Neural cell (in vitro differentiated cells): ENCODE data around the gene PPP1R12C. TPM values are rescaled to one million over a fixed set of nuclear protein-coding genes. Genes with fewer than 3 reads are reported as not detected.

Source experiments
- H2AFZ ChIP-seq: fragments of 200-600, 300-800 bp; sonication (generic), shearing (Covaris generic); 2 replicates; pipeline ENCODE4 v1.6.0; 2014; ENCODE audit warnings: low read depth, mild to moderate bottlenecking, antibody characterized with exemption, low read length, moderate library complexity
- H3F3A ChIP-seq: fragments of 200-600 bp; shearing (Covaris generic); 2 replicates; pipeline ENCODE4 v1.6.1; 2016; ENCODE audit warnings: mild to moderate bottlenecking, moderate library complexity, mixed read lengths, antibody characterized with exemption, low read length; ENCODE audit not compliant: insufficient read depth, poor library complexity, severe bottlenecking
- H3K27ac ChIP-seq: fragments of 200-600, 300-800 bp; sonication (generic), shearing (Covaris generic); 2 replicates; pipeline ENCODE4 v1.5.1; 2014; ENCODE audit warnings: mild to moderate bottlenecking, low read length, moderate library complexity
- H3K27me3 ChIP-seq: fragments of 300-800, 200-600 bp; sonication (generic), shearing (Covaris generic); 2 replicates; pipeline ENCODE4 v1.6.0; 2014; ENCODE audit warnings: mild to moderate bottlenecking, low read depth, low read length, moderate library complexity; ENCODE audit not compliant: insufficient read depth
- H3K36me3 ChIP-seq: fragments of 300-800, 200-600 bp; sonication (generic), shearing (Covaris generic); 2 replicates; pipeline ENCODE4 v1.5.1; 2014; ENCODE audit warnings: mild to moderate bottlenecking, antibody characterized with exemption, low read length, moderate library complexity; ENCODE audit not compliant: insufficient read depth
- H3K4me2 ChIP-seq: fragments of 300-800, 200-600 bp; sonication (generic), shearing (Covaris generic); 2 replicates; pipeline ENCODE4 v1.6.0; 2014; ENCODE audit warnings: mild to moderate bottlenecking, low read length
- H3K4me3 ChIP-seq: fragments of 300-800, 200-600 bp; sonication (generic), shearing (Covaris generic); 2 replicates; pipeline ENCODE4 v1.5.1; 2014; ENCODE audit warnings: mild to moderate bottlenecking, low read length, moderate library complexity
- H3K79me2 ChIP-seq: fragments of 200-600 bp; shearing (Covaris generic); replicated peaks from 2 replicates; pipeline ENCODE4 v1.6.0; 2014; ENCODE audit warnings: mild to moderate bottlenecking, low read length, moderate library complexity; ENCODE audit not compliant: insufficient read depth
- H3K9ac ChIP-seq: fragments of 300-800, 200-600 bp; sonication (generic), shearing (Covaris generic); 2 replicates; pipeline ENCODE4 v1.6.1; 2016; ENCODE audit warnings: mild to moderate bottlenecking, low read length, mixed read lengths
- H3K9me2 ChIP-seq: fragments of 200-600 bp; shearing (Covaris generic); 2 replicates; pipeline ENCODE4 v1.6.1; 2016; ENCODE audit warnings: mild to moderate bottlenecking, low read length, mixed read lengths; ENCODE audit not compliant: insufficient read depth
- H3K9me3 ChIP-seq: fragments of 200-600, 300-800 bp; sonication (generic), shearing (Covaris generic); 2 replicates; pipeline ENCODE4 v1.6.1; 2016; ENCODE audit warnings: mild to moderate bottlenecking, mixed run types, low read length, moderate library complexity, mixed read lengths
- H4K20me1 ChIP-seq: fragments of 200-600 bp; shearing (Covaris generic); 2 replicates; pipeline ENCODE4 v1.6.1; 2016; ENCODE audit warnings: mild to moderate bottlenecking, mixed run types; ENCODE audit not compliant: insufficient read depth
- CTCF ChIP-seq: fragments of 450-650 bp; IDR thresholded peaks from 2 replicates; pipeline ENCODE4 v1.5.1; 2014; ENCODE audit warnings: antibody characterized with exemption, mild to moderate bottlenecking, moderate library complexity; ENCODE audit not compliant: poor library complexity, severe bottlenecking
- EP300 ChIP-seq: fragments of 450-650 bp; conservative IDR thresholded peaks from 2 replicates; pipeline ENCODE4 v1.6.1; 2014; ENCODE audit warnings: antibody characterized with exemption, mild to moderate bottlenecking, moderate library complexity; ENCODE audit not compliant: poor library complexity, severe bottlenecking
- EZH2 ChIP-seq: fragments of 200-600, 300-800 bp; shearing (Covaris generic), sonication (generic); IDR thresholded peaks from 2 replicates; pipeline ENCODE4 v1.6.1; 2014; ENCODE audit warnings: antibody characterized with exemption, low read length, borderline replicate concordance, mild to moderate bottlenecking; ENCODE audit not compliant: insufficient read depth, poor library complexity, severe bottlenecking
- MXI1 ChIP-seq: fragments of 450-650 bp; conservative IDR thresholded peaks from 2 replicates; pipeline ENCODE4 v1.6.1; 2014; ENCODE audit warnings: antibody characterized with exemption, mild to moderate bottlenecking; ENCODE audit not compliant: poor library complexity, severe bottlenecking
- POLR2AphosphoS5 ChIP-seq: IDR thresholded peaks from 2 replicates; pipeline ENCODE4 v1.6.1; 2012
- RAD21 ChIP-seq: fragments of 450-650 bp; conservative IDR thresholded peaks from 2 replicates; pipeline ENCODE4 v1.6.1; 2014; ENCODE audit warnings: antibody characterized with exemption, mild to moderate bottlenecking, moderate library complexity
- REST ChIP-seq: IDR thresholded peaks from 2 replicates; pipeline ENCODE4 v1.6.1; 2012; ENCODE audit warnings: borderline replicate concordance
- SMC3 ChIP-seq: fragments of 450-650 bp; conservative IDR thresholded peaks from 2 replicates; pipeline ENCODE4 v1.6.1; 2014; ENCODE audit warnings: antibody characterized with exemption, mild to moderate bottlenecking, moderate library complexity; ENCODE audit not compliant: poor library complexity
- TAF1 ChIP-seq: IDR thresholded peaks from 2 replicates; pipeline ENCODE4 v1.6.1; 2012; ENCODE audit warnings: low read depth
- polyA plus RNA-seq: library from polyadenylated mRNA; depleted of rRNA; stranded (reverse); fragments of >200 nt; gene quantifications from 2 replicates; pipeline ENCODE4 v1.2.3, GENCODE V29; 2014

Gene PPP1R12C
- polyA plus RNA-seq, 1 donor from 2014 or later = 109 TPM

DNA sequence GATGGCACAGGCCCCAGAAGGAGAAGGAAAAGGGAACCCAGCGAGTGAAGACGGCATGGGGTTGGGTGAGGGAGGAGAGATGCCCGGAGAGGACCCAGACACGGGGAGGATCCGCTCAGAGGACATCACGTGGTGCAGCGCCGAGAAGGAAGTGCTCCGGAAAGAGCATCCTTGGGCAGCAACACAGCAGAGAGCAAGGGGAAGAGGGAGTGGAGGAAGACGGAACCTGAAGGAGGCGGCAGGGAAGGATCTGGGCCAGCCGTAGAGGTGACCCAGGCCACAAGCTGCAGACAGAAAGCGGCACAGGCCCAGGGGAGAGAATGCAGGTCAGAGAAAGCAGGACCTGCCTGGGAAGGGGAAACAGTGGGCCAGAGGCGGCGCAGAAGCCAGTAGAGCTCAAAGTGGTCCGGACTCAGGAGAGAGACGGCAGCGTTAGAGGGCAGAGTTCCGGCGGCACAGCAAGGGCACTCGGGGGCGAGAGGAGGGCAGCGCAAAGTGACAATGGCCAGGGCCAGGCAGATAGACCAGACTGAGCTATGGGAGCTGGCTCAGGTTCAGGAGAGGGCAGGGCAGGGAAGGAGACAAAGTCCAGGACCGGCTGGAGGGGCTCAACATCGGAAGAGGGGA is 1.1 kb downstream of the PPP1R12C start:
- Histone ChIP-seq H3K4me3 (peak overlapping the region; percentile 85), H3K9ac (peak overlapping the region; percentile 81), H3K79me2 (peaks cover 46% of the 10 kb centered on the region), H3F3A (no peaks in the 10 kb centered on the region), H3K27me3 (no peaks in the 10 kb centered on the region), H3K36me3 (no peaks in the 10 kb centered on the region), H3K4me2 (peak overlapping the region; percentile 91), H3K9me3 (no peaks in the 10 kb centered on the region), H3K9me2 (no peaks in the 10 kb centered on the region), H4K20me1 (peaks cover 9% of the 10 kb centered on the region), H2AFZ (no peak overlapping the region), H3K27ac (peak overlapping the region; percentile 65)
- TF ChIP-seq MXI1 = peak; percentile 24
- no peak for TF ChIP-seq TAF1

DNA sequence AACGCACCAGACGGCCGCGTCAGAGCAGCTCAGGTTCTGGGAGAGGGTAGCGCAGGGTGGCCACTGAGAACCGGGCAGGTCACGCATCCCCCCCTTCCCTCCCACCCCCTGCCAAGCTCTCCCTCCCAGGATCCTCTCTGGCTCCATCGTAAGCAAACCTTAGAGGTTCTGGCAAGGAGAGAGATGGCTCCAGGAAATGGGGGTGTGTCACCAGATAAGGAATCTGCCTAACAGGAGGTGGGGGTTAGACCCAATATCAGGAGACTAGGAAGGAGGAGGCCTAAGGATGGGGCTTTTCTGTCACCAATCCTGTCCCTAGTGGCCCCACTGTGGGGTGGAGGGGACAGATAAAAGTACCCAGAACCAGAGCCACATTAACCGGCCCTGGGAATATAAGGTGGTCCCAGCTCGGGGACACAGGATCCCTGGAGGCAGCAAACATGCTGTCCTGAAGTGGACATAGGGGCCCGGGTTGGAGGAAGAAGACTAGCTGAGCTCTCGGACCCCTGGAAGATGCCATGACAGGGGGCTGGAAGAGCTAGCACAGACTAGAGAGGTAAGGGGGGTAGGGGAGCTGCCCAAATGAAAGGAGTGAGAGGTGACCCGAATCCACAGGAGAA is 1.9 kb downstream of the PPP1R12C start:
- Histone ChIP-seq H3K27me3 (no peaks in the 10 kb centered on the region), H3K4me3 (peak overlapping the region; percentile 85), H3K9ac (peak overlapping the region; percentile 81), H3K4me2 (peak overlapping the region; percentile 91), H3K36me3 (no peaks in the 10 kb centered on the region), H2AFZ (no peak overlapping the region), H3F3A (no peaks in the 10 kb centered on the region), H3K9me2 (no peaks in the 10 kb centered on the region), H3K79me2 (peaks cover 46% of the 10 kb centered on the region), H3K27ac (no peak overlapping the region), H4K20me1 (peaks cover 9% of the 10 kb centered on the region), H3K9me3 (no peaks in the 10 kb centered on the region)
- no peak for TF ChIP-seq REST
- no peak for TF ChIP-seq MXI1
- no peak for TF ChIP-seq RAD21
- TF ChIP-seq SMC3 = no peak
- TF ChIP-seq POLR2AphosphoS5 = no peak
- no peak for TF ChIP-seq TAF1
- TF ChIP-seq CTCF = no peak
- TF ChIP-seq EZH2 = no peak
- TF ChIP-seq EP300 = no peak
